ENCODE results near the gene COL4A1. TPM values are rescaled to one million over a fixed set of nuclear protein-coding genes. Genes with fewer than 3 reads are reported as not detected.

COL4A1 gene
- polyA plus RNA-seq, 2 of the 4 experiments (the other 2 are of a cell fraction) = 23.8 to 71.3 TPM

DNA sequence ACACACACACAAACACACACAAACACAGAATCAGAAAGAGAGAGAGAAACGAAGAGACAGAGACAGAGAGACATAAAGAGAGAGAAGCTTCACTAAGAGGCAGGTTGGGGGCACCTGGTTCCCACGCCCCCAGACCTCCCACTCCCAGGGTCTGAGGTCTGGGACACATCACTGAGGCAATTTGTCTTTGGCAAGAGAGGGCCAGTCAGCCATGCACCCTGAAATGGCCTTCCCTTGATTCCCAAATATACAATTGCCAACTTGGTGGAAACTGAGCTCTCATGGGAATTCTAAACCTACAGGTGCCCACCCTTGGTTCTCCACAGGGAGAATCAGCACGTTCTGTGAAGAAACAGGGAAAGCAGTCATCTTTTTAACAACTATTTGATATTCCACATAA is 79.5 kb downstream of the COL4A1 start:
- no peak overlapping the region for H3K27ac ChIP-seq
- peaks cover 14% of the 10 kb centered on the region; the same call in 2 of the 3 replicates for H3K4me1 ChIP-seq
- FAIRE-seq (no peak), ATAC-seq (no peak), DNase-seq (ENCODE audit: low read depth in 1 of 2, low spot score in 1 of 2) (no peak)
- no peak overlapping the region for H3K4me3 ChIP-seq
- no peaks in the 10 kb centered on the region for H3K9me3 ChIP-seq
- H3K4me2 ChIP-seq = no peak overlapping the region
- ChIA-PET CTCF (interaction anchor here (1.0 to 1.6 kb wide), 2 partner anchors 19 to 228 kb away, joined by 3 read pairs; no protein-coding TSS in a partner anchor), POLR2A (interaction anchor here (0.7 kb wide), 1 partner anchor 256 kb away, joined by 3 read pairs; no protein-coding TSS in a partner anchor)
- WGBS (ENCODE audit: missing lambda C conversion rate) = 82% methylated on average over 3 of the region's 3 CpGs
- TF ChIP-seq RCOR1 (IDR thresholded peaks at IDR 0.05; ENCODE audit: low read depth, low read length) (no peak), KDM1A (IDR thresholded peaks at IDR 0.05; ENCODE audit: low read depth) (no peak), NPAS2 (CRISPR knock-in tag; IDR thresholded peaks at IDR 0.05; ENCODE audit: borderline replicate concordance) (no peak), SREBF2 (IDR thresholded peaks at IDR 0.05) (no peak), EHF (CRISPR knock-in tag; IDR thresholded peaks at IDR 0.05) (no peak)
- TF ChIP-seq, protein P1, sequence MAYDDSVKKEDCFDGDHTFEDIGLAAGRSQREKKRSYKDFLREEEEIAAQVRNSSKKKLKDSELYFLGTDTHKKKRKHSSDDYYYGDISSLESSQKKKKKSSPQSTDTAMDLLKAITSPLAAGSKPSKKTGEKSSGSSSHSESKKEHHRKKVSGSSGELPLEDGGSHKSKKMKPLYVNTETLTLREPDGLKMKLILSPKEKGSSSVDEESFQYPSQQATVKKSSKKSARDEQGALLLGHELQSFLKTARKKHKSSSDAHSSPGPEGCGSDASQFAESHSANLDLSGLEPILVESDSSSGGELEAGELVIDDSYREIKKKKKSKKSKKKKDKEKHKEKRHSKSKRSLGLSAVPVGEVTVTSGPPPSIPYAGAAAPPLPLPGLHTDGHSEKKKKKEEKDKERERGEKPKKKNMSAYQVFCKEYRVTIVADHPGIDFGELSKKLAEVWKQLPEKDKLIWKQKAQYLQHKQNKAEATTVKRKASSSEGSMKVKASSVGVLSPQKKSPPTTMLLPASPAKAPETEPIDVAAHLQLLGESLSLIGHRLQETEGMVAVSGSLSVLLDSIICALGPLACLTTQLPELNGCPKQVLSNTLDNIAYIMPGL (CRISPR knock-in tag; IDR thresholded peaks at IDR 0.05; ENCODE audit: borderline replicate concordance) = no peak

DNA sequence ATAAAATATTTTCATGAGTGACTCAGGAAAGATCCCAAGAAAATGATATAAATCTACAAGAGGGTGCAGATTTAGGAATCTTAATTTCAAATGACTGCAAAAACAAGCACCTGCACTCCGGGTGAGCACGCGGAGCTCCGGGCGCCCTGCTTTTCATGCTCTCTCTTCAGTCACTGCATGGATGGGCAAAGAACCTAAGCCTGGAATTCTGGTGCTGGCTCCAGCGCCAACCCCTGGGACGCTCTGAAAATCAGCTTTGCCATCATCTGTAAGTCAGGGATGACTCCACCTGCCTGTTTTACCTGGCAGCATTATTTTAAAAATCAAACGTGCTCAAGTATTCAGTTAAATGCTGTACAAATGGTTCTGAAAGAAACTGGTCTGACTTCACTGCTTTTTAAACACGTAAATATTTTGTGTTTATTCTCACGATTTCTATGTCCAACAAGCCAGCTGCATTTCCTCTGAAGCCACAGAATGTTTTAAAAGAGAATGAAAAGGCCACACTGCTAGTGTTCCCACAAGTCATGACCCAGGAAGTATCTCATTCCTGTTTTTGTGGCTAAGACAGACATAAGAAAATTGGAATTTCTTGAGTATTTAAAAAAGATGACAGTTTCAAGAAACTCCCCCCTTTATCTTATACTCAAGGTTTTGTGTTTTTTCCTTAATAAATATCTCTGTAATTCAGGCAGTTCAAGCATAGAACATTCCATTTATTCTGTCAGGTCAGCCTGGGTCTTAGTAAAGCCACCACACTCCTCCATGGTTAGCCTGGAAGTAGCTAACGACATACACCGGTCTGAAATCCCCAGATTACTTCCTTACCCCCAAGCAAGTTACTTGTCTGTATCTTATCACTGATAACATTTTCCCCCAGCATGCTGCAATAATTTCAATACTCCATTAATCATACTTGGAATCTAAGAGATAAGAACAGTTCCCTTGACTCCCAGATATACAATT is 81.1 kb downstream of the COL4A1 start:
- FAIRE-seq (no peak), ATAC-seq (no peak), DNase-seq (ENCODE audit: low read depth in 1 of 2, low spot score in 1 of 2) (no peak)
- 94% methylated on average over 12 of the region's 12 CpGs for WGBS (ENCODE audit: missing lambda C conversion rate)
- H3K9me3 ChIP-seq = no peaks in the 10 kb centered on the region
- no peak overlapping the region for H3K4me2 ChIP-seq
- CTCF ChIA-PET = interaction anchor here (0.8 kb wide), 1 partner anchor 186 kb away, joined by 3 read pairs; no protein-coding TSS in a partner anchor
- H3K4me3 ChIP-seq = no peak overlapping the region
- TF ChIP-seq ZC3H11A (IDR thresholded peaks at IDR 0.05) (no peak), ESRRA (IDR thresholded peaks at IDR 0.05; ENCODE audit: borderline replicate concordance, low read length) (no peak), CHD4 (IDR thresholded peaks at IDR 0.05; ENCODE audit: borderline replicate concordance) (no peak), SREBF2 (IDR thresholded peaks at IDR 0.05) (no peak), ZNF302 (CRISPR knock-in tag; IDR thresholded peaks at IDR 0.05) (no peak), EHF (CRISPR knock-in tag; IDR thresholded peaks at IDR 0.05) (no peak)
- TF ChIP-seq, protein P2, sequence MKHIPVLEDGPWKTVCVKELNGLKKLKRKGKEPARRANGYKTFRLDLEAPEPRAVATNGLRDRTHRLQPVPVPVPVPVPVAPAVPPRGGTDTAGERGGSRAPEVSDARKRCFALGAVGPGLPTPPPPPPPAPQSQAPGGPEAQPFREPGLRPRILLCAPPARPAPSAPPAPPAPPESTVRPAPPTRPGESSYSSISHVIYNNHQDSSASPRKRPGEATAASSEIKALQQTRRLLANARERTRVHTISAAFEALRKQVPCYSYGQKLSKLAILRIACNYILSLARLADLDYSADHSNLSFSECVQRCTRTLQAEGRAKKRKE (CRISPR knock-in tag; IDR thresholded peaks at IDR 0.05; ENCODE audit: low read depth) = no peak
- TF ChIP-seq, protein P3, sequence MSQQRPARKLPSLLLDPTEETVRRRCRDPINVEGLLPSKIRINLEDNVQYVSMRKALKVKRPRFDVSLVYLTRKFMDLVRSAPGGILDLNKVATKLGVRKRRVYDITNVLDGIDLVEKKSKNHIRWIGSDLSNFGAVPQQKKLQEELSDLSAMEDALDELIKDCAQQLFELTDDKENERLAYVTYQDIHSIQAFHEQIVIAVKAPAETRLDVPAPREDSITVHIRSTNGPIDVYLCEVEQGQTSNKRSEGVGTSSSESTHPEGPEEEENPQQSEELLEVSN (IDR thresholded peaks at IDR 0.05; ENCODE audit: borderline replicate concordance, low read depth) = no peak
- TF ChIP-seq, protein P4, sequence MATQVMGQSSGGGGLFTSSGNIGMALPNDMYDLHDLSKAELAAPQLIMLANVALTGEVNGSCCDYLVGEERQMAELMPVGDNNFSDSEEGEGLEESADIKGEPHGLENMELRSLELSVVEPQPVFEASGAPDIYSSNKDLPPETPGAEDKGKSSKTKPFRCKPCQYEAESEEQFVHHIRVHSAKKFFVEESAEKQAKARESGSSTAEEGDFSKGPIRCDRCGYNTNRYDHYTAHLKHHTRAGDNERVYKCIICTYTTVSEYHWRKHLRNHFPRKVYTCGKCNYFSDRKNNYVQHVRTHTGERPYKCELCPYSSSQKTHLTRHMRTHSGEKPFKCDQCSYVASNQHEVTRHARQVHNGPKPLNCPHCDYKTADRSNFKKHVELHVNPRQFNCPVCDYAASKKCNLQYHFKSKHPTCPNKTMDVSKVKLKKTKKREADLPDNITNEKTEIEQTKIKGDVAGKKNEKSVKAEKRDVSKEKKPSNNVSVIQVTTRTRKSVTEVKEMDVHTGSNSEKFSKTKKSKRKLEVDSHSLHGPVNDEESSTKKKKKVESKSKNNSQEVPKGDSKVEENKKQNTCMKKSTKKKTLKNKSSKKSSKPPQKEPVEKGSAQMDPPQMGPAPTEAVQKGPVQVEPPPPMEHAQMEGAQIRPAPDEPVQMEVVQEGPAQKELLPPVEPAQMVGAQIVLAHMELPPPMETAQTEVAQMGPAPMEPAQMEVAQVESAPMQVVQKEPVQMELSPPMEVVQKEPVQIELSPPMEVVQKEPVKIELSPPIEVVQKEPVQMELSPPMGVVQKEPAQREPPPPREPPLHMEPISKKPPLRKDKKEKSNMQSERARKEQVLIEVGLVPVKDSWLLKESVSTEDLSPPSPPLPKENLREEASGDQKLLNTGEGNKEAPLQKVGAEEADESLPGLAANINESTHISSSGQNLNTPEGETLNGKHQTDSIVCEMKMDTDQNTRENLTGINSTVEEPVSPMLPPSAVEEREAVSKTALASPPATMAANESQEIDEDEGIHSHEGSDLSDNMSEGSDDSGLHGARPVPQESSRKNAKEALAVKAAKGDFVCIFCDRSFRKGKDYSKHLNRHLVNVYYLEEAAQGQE (IDR thresholded peaks at IDR 0.05) = no peak
- peaks cover 17% of the 10 kb centered on the region for H3K4me1 ChIP-seq
- no peak overlapping the region for H3K27ac ChIP-seq
- POLR2A ChIA-PET = no interaction called here

Measured in A549 (cell line).